WERI-Rb-1 (cell line): ENCODE data around the gene GLIPR1L2.

ENCODE experiments used
- DNase-seq: peaks from one replicate; pipeline ENCODE4 v3.0.0-alpha.2; 2020
- H3K27ac ChIP-seq: fragments of 250-450 bp; sonication (Bioruptor Pico); 2 replicates; pipeline ENCODE4 v1.5.1; 2020; ENCODE audit warnings: mild to moderate bottlenecking, moderate library complexity
- H3K27me3 ChIP-seq: fragments of 250-450 bp; sonication (Bioruptor Pico); 2 replicates; pipeline ENCODE4 v1.5.1; 2021; ENCODE audit warnings: mild to moderate bottlenecking, low read depth, moderate library complexity; ENCODE audit not compliant: insufficient read depth, severe bottlenecking
- H3K36me3 ChIP-seq: fragments of 250-450 bp; sonication (Bioruptor Pico); 2 replicates; pipeline ENCODE4 v1.5.1; 2020; ENCODE audit warnings: mild to moderate bottlenecking, moderate library complexity
- H3K4me3 ChIP-seq: 2 replicates; pipeline ENCODE4 v1.5.1; 2011; ENCODE audit warnings: low read depth, mild to moderate bottlenecking, control low read depth, low read length
- H3K9me3 ChIP-seq: fragments of 250-450 bp; sonication (Bioruptor Pico); 2 replicates; pipeline ENCODE4 v1.5.1; 2021; ENCODE audit warnings: mild to moderate bottlenecking, moderate library complexity; ENCODE audit not compliant: severe bottlenecking
- CTCF ChIP-seq: IDR thresholded peaks from 2 replicates; pipeline ENCODE4 v1.5.1; 2011; ENCODE audit warnings: low read depth, mild to moderate bottlenecking, control low read depth, inconsistent platforms, low read length

The GLIPR1L2 gene

GRCh38 chr12:75474116-75474515 is 83.2 kb downstream of the GLIPR1L2 start:
- Histone ChIP-seq H3K36me3 (no peaks in the 10 kb centered on the region), H3K4me3 (no peak overlapping the region), H3K9me3 (no peaks in the 10 kb centered on the region), H3K27me3 (no peaks in the 10 kb centered on the region), H3K27ac (no peak overlapping the region)
- TF ChIP-seq CTCF, result no peak
- DNase-seq, result no peak

GRCh38 chr12:75476071-75476470 is 85.2 kb downstream of the GLIPR1L2 start:
- H3K27ac ChIP-seq, result no peak overlapping the region
- H3K9me3 ChIP-seq, result no peaks in the 10 kb centered on the region
- TF ChIP-seq CTCF, result no peak
- no peaks in the 10 kb centered on the region for H3K27me3 ChIP-seq
- H3K4me3 ChIP-seq, result no peak overlapping the region
- DNase-seq, result no peak
- no peaks in the 10 kb centered on the region for H3K36me3 ChIP-seq

- no peak overlapping the region for H3K27ac ChIP-seq
- DNase-seq, result no peak
- no peak for TF ChIP-seq CTCF
- no peaks in the 10 kb centered on the region for H3K36me3 ChIP-seq
- no peaks in the 10 kb centered on the region for H3K27me3 ChIP-seq
- H3K9me3 ChIP-seq, result no peaks in the 10 kb centered on the region
- no peak overlapping the region for H3K4me3 ChIP-seq
Observed at GRCh38 chr12:75477137-75477536, 86.2 kb downstream of the GLIPR1L2 start.

GRCh38 chr12:75478116-75478794 is 87.4 kb downstream of the GLIPR1L2 start:
- H3K9me3 ChIP-seq, result no peaks in the 10 kb centered on the region
- H3K36me3 ChIP-seq, result no peaks in the 10 kb centered on the region
- no peak for DNase-seq
- no peak overlapping the region for H3K27ac ChIP-seq
- TF ChIP-seq CTCF, result no peak
- H3K4me3 ChIP-seq, result no peak overlapping the region
- H3K27me3 ChIP-seq, result no peaks in the 10 kb centered on the region

- TF ChIP-seq CTCF, result no peak
- H3K9me3 ChIP-seq, result no peaks in the 10 kb centered on the region
- no peaks in the 10 kb centered on the region for H3K36me3 ChIP-seq
- no peak overlapping the region for H3K27ac ChIP-seq
- DNase-seq, result no peak
- H3K27me3 ChIP-seq, result no peaks in the 10 kb centered on the region
- H3K4me3 ChIP-seq, result no peak overlapping the region
Observed at GRCh38 chr12:75479963-75480461, 89.1 kb downstream of the GLIPR1L2 start.

GRCh38 chr12:75480469-75480949 is 89.6 kb downstream of the GLIPR1L2 start, which contains the start of gene GLIPR1:
GLIPR1 (plus strand) TSS chr12:75480755; CDS start chr12:75480881, 126 bp downstream.
- no peak for DNase-seq
- no peak for TF ChIP-seq CTCF
- no peaks in the 10 kb centered on the region for H3K9me3 ChIP-seq
- no peaks in the 10 kb centered on the region for H3K27me3 ChIP-seq
- no peak within 1 kb of the TSS for H3K4me3 ChIP-seq
- H3K36me3 ChIP-seq, result no peaks in the 10 kb centered on the region
- no peak within 1 kb of the TSS for H3K27ac ChIP-seq
